HepG2 (cell line): ENCODE measurements around the gene SELENOH. TPM values are rescaled to one million over a fixed set of nuclear protein-coding genes. Genes with fewer than 3 reads are reported as not detected.
A peak's percentile ranks its signal among the peaks of the same experiment; 100 is the strongest.

Experiments
- AFF4 ChIP-seq: sonication (generic); formaldehyde crosslinking; IDR thresholded peaks from 2 replicates; pipeline ENCODE4 v1.4.0; 2020; ENCODE audit warnings: missing genetic modification reagents
- BCL6 ChIP-seq: IDR thresholded peaks from 2 replicates; pipeline ENCODE4 v1.6.1; 2016; ENCODE audit warnings: missing genetic modification reagents, missing compliant biosample characterization
- ELF3 ChIP-seq: IDR thresholded peaks from 2 replicates; pipeline ENCODE4 v1.6.1; 2016; ENCODE audit warnings: missing genetic modification reagents, missing compliant biosample characterization
- FOSL1 ChIP-seq: sonication (generic); formaldehyde crosslinking; IDR thresholded peaks from 2 replicates; pipeline ENCODE4 v1.9.0; 2021; ENCODE audit warnings: missing genetic modification reagents, borderline replicate concordance
- FOXA1 ChIP-seq, 2 experiments: fragments of 450-650 bp in 1 of 2; sonication (generic) in 1 of 2; formaldehyde crosslinking in 1 of 2; IDR thresholded peaks; 2 replicates each; pipeline versions ENCODE4 v1.4.0 to v1.6.1; 2016 to 2020; ENCODE audit warnings: missing genetic modification reagents in 1 of 2
- FOXO1 ChIP-seq: sonication (generic); formaldehyde crosslinking; IDR thresholded peaks from 2 replicates; pipeline ENCODE4 v1.4.0; 2020; ENCODE audit warnings: missing genetic modification reagents
- GATAD1 ChIP-seq: IDR thresholded peaks from 2 replicates; pipeline ENCODE4 v1.6.1; 2016; ENCODE audit warnings: missing genetic modification reagents, missing compliant biosample characterization
- HDAC2 ChIP-seq: sonication (generic); formaldehyde crosslinking; IDR thresholded peaks from 2 replicates; pipeline ENCODE4 v1.4.0; 2020; ENCODE audit warnings: missing genetic modification reagents
- HNF4G ChIP-seq, 2 experiments: sonication (generic) in 1 of 2; formaldehyde crosslinking in 1 of 2; IDR thresholded peaks; 2 replicates each; pipeline versions ENCODE4 v1.4.0 to v1.6.1; 2011 to 2020; ENCODE audit warnings: borderline replicate concordance in 2 of 2, low read depth in 2 of 2, mild to moderate bottlenecking in 2 of 2, low read length in 1 of 2, missing genetic modification reagents in 1 of 2, moderate library complexity in 1 of 2
- MAFK ChIP-seq, 2 experiments: IDR thresholded peaks in 1 of 2; conservative IDR thresholded peaks in 1 of 2; 2 replicates each; pipeline ENCODE4 v1.6.1; 2011; ENCODE audit warnings: improper control_type of control experiment in 2 of 2, low read length in 2 of 2
- MTF2 ChIP-seq: sonication (generic); formaldehyde crosslinking; IDR thresholded peaks from 2 replicates; pipeline ENCODE4 v1.5.0; 2020; ENCODE audit warnings: missing genetic modification reagents, borderline replicate concordance
- MXD3 ChIP-seq: IDR thresholded peaks from 2 replicates; pipeline ENCODE4 v1.6.1; 2016; ENCODE audit warnings: mild to moderate bottlenecking, missing biosample characterization, missing genetic modification reagents
- NCOA2 ChIP-seq: sonication (generic); formaldehyde crosslinking; IDR thresholded peaks from 2 replicates; pipeline ENCODE4 v1.8.0; 2022; ENCODE audit warnings: inconsistent platforms
- NCOR1 ChIP-seq: fragments of 200-600 bp; sonication (generic); IDR thresholded peaks from 2 replicates; pipeline ENCODE4 v1.7.0; 2017; ENCODE audit warnings: antibody characterized with exemption, low read length, borderline replicate concordance
- PPARG ChIP-seq: conservative IDR thresholded peaks from 2 replicates; pipeline ENCODE4 v1.6.1; 2016; ENCODE audit warnings: missing biosample characterization, missing genetic modification reagents
- RBM22 ChIP-seq: fragments of 200-400 bp; formaldehyde crosslinking; optimal IDR thresholded peaks from 2 replicates; pipeline ENCODE3; 2017; ENCODE audit warnings: mild to moderate bottlenecking, low read length, moderate library complexity
- RFX5 ChIP-seq: IDR thresholded peaks from 2 replicates; pipeline ENCODE4 v1.6.1; 2011; ENCODE audit warnings: low read depth, low read length, improper control_type of control experiment
- SMC3 ChIP-seq: IDR thresholded peaks from 2 replicates; pipeline ENCODE4 v1.6.1; 2011; ENCODE audit warnings: low read length, improper control_type of control experiment
- SMYD3 ChIP-seq: sonication (generic); formaldehyde crosslinking; IDR thresholded peaks from 2 replicates; pipeline ENCODE4 v1.8.1; 2023; ENCODE audit warnings: mild to moderate bottlenecking, missing genetic modification reagents
- SP5 ChIP-seq: IDR thresholded peaks from 2 replicates; pipeline ENCODE4 v1.6.1; 2016; ENCODE audit warnings: low read depth, borderline replicate concordance
- THRA ChIP-seq: sonication (generic); formaldehyde crosslinking; IDR thresholded peaks from 2 replicates; pipeline ENCODE4 v1.4.0; 2020; ENCODE audit warnings: missing genetic modification reagents, borderline replicate concordance
- ZMYM4 ChIP-seq: sonication (generic); formaldehyde crosslinking; IDR thresholded peaks from 2 replicates; pipeline ENCODE4 v1.8.1; 2023; ENCODE audit warnings: mild to moderate bottlenecking, missing genetic modification reagents
- ZNF430 ChIP-seq: sonication (generic); formaldehyde crosslinking; IDR thresholded peaks from 2 replicates; pipeline ENCODE4 v1.9.0; 2021; ENCODE audit warnings: mild to moderate bottlenecking, missing genetic modification reagents
- ZNF564 ChIP-seq: sonication (generic); formaldehyde crosslinking; IDR thresholded peaks from 2 replicates; pipeline ENCODE4 v1.8.1; 2023; ENCODE audit warnings: mild to moderate bottlenecking, missing genetic modification reagents
- ZNF644 ChIP-seq: IDR thresholded peaks from 2 replicates; pipeline ENCODE4 v1.6.1; 2016; ENCODE audit warnings: low read depth
- ZNF891 ChIP-seq: sonication (generic); formaldehyde crosslinking; IDR thresholded peaks from 2 replicates; pipeline ENCODE4 v1.5.0; 2020; ENCODE audit warnings: mild to moderate bottlenecking, missing genetic modification reagents
- polyA plus RNA-seq, 8 experiments: library from polyadenylated mRNA; depleted of rRNA in 3 of 8; stranded (reverse) in 7 of 8; unstranded in 1 of 8; fragments of >200 nt; fragmentation: Illumina TruSeq in 4 of 8; extraction: Trizol in 4 of 8; gene quantifications; 2 replicates each; pipeline versions ENCODE4 v1.2.1 to v1.2.3, GENCODE V29; 2011 to 2016; ENCODE audit warnings: low read depth in 4 of 8, missing spikeins in 1 of 8, mixed read lengths in 1 of 8; ENCODE audit not compliant: insufficient read depth in 1 of 8
- total RNA-seq, 5 experiments: library from RNA; depleted of rRNA; stranded (reverse); fragments of >200 nt; fragmentation: Illumina TruSeq; extraction: Trizol; gene quantifications; 2 replicates each; pipeline ENCODE4 v1.2.3, GENCODE V29; 2016; ENCODE audit warnings: low read depth in 1 of 5

SELENOH gene
- total and polyA plus RNA-seq, 2 of the 13 experiments (the other 11 are each of a cell fraction or from before 2014, with no cell fraction given), result 27.2 to 77.4 TPM

GRCh38 chr11:57777969-57778317, 36.7 kb downstream of the SELENOH start (continued):
- peak; percentile 32; the same call in 1 of the 2 replicates for TF ChIP-seq HDAC2
- peak; percentile 6; the same call in 1 of the 2 replicates for TF ChIP-seq SMC3
- no peak; the same call in 1 of the 2 replicates for TF ChIP-seq THRA (CRISPR knock-in tag)
- 0 out of 2 replicates have a peak, but pooled peaks have one; percentile 15 for TF ChIP-seq GATAD1 (CRISPR knock-in tag)
- no peak for TF ChIP-seq MXD3 (CRISPR knock-in tag)
- TF ChIP-seq MTF2 (CRISPR knock-in tag), result no peak
- peak; percentile 39; the same call in 1 of the 2 replicates for TF ChIP-seq ZNF644 (CRISPR knock-in tag)
- no peak for TF ChIP-seq RFX5
- TF ChIP-seq SP5, result peak; percentile 55; the same call in 1 of the 2 replicates
- TF ChIP-seq RBM22, result peak; percentile 1
- no peak for TF ChIP-seq ZNF891
- TF ChIP-seq HNF4G (IDR thresholded peaks at IDR 0.05; ENCODE audit: borderline replicate concordance, low read depth, low read length), result peak; percentile 83; the same call in 1 of the 2 replicates
- no peak for TF ChIP-seq HNF4G (CRISPR knock-in tag; IDR thresholded peaks at IDR 0.05; ENCODE audit: borderline replicate concordance, low read depth)
- no peak for TF ChIP-seq FOSL1 (CRISPR knock-in tag)
- TF ChIP-seq ELF3 (CRISPR knock-in tag), result peak; percentile 38; the same call in 1 of the 2 replicates
- peak; percentile 24; the same call in 1 of the 2 replicates for TF ChIP-seq NCOA2 (CRISPR knock-in tag)
- TF ChIP-seq ZMYM4, result peak; percentile 10
- peak; percentile 34 to 56 for TF ChIP-seq MAFK (conservative IDR thresholded peaks at IDR 0.05 in 1 of 2, IDR thresholded peaks at IDR 0.05 in 1 of 2; ENCODE audit: low read length in 2 of 2)
- no peak for TF ChIP-seq FOXA1 (IDR thresholded peaks at IDR 0.05)
- peak; percentile 70 for TF ChIP-seq FOXA1 (CRISPR knock-in tag; IDR thresholded peaks at IDR 0.05)
- peak; percentile 55; the same call in 1 of the 2 replicates for TF ChIP-seq ZNF430
- peak; percentile 12; the same call in 1 of the 2 replicates for TF ChIP-seq SMYD3
- TF ChIP-seq PPARG (CRISPR knock-in tag), result 0 out of 2 replicates have a peak, but pooled peaks have one; percentile 21
- no peak for TF ChIP-seq ZNF564 (CRISPR knock-in tag)
- TF ChIP-seq FOXO1 (CRISPR knock-in tag), result peak; percentile 54; the same call in 1 of the 2 replicates
- TF ChIP-seq BCL6 (CRISPR knock-in tag), result peak; percentile 95
- TF ChIP-seq AFF4 (CRISPR knock-in tag), result 0 out of 2 replicates have a peak, but pooled peaks have one; percentile 29
- no peak for TF ChIP-seq NCOR1
